ENCODE results near the gene DUSP11. TPM values are rescaled to one million over a fixed set of nuclear protein-coding genes. Genes with fewer than 3 reads are reported as not detected.

Gene DUSP11
- total and polyA plus RNA-seq, 2 of the 13 experiments (the other 11 are each of a cell fraction or from before 2014, with no cell fraction given): 30.5 to 36.2 TPM

DNA sequence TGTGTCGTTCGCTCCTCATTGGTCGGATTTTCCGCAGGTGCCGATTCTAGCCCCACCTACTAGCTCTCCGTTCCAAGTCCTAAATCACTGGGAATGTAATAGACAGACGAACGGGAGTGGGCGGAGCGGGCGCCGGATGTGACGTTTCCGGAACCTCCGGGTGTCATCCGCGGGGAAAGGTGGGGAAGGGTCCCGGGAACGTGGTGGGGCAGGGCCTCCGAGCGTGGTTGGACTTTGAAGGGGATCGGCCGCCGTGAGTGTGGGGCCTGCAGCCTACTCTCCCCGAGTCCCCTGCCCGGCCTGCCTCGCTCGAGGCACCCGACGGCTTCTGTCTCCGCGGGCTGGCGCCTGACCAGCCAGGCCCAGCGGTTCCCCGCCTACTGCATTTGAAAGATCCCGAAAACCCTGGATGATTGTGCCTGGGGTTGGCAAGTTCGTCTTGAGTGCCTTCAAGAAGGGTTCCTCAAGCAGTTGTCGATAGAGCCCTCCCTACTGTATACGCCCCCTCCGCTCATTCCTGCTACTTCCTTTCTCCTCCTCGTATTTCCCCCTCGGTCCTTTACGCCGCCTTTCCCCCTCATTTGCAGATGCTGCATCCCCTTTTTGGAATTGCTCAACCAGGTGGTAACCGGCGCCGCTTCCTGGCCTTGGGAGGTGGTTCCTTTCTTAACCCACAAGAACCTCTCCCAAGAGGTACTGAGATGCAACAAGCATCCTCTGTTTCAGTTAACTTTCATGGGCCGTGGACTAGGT is 49.1 kb upstream of the DUSP11 start, which contains the start of gene STAMBP (continued):
- TF ChIP-seq, protein P1, sequence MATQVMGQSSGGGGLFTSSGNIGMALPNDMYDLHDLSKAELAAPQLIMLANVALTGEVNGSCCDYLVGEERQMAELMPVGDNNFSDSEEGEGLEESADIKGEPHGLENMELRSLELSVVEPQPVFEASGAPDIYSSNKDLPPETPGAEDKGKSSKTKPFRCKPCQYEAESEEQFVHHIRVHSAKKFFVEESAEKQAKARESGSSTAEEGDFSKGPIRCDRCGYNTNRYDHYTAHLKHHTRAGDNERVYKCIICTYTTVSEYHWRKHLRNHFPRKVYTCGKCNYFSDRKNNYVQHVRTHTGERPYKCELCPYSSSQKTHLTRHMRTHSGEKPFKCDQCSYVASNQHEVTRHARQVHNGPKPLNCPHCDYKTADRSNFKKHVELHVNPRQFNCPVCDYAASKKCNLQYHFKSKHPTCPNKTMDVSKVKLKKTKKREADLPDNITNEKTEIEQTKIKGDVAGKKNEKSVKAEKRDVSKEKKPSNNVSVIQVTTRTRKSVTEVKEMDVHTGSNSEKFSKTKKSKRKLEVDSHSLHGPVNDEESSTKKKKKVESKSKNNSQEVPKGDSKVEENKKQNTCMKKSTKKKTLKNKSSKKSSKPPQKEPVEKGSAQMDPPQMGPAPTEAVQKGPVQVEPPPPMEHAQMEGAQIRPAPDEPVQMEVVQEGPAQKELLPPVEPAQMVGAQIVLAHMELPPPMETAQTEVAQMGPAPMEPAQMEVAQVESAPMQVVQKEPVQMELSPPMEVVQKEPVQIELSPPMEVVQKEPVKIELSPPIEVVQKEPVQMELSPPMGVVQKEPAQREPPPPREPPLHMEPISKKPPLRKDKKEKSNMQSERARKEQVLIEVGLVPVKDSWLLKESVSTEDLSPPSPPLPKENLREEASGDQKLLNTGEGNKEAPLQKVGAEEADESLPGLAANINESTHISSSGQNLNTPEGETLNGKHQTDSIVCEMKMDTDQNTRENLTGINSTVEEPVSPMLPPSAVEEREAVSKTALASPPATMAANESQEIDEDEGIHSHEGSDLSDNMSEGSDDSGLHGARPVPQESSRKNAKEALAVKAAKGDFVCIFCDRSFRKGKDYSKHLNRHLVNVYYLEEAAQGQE (IDR thresholded peaks at IDR 0.05; ENCODE audit: borderline replicate concordance in 1 of 2, low read depth in 1 of 2, low read length in 2 of 2): no peak
- TF ChIP-seq ZNF431 (CRISPR knock-in tag; IDR thresholded peaks at IDR 0.05; ENCODE audit: borderline replicate concordance, low read depth) (no peak), HMGA1 (CRISPR knock-in tag; conservative IDR thresholded peaks at IDR 0.05) (no peak), NPAS2 (CRISPR knock-in tag; IDR thresholded peaks at IDR 0.05; ENCODE audit: borderline replicate concordance) (no peak), ZNF83 (CRISPR knock-in tag; IDR thresholded peaks at IDR 0.05; ENCODE audit: borderline replicate concordance) (no peak), SNRNP70 (IDR thresholded peaks at IDR 0.05; ENCODE audit: low read depth, low read length) (no peak), SPEN (CRISPR knock-in tag; IDR thresholded peaks at IDR 0.05; ENCODE audit: low read depth) (peak; percentile 93), TCF7 (IDR thresholded peaks at IDR 0.05; ENCODE audit: low read depth) (no peak), POLR2AphosphoS5 (IDR thresholded peaks at IDR 0.05; ENCODE audit: low read depth, low read length) (peak; percentile 88), CBX5 (CRISPR knock-in tag; IDR thresholded peaks at IDR 0.05; ENCODE audit: borderline replicate concordance) (0 out of 2 replicates have a peak, but pooled peaks have one; percentile 32), SRSF4 (IDR thresholded peaks at IDR 0.05; ENCODE audit: low read depth, low read length, poor library complexity, severe bottlenecking) (no peak), ZMAT3 (CRISPR knock-in tag; conservative IDR thresholded peaks at IDR 0.05) (no peak; the same call in none of the 2 replicates), SIN3A (IDR thresholded peaks at IDR 0.05; ENCODE audit: borderline replicate concordance, low read depth, low read length) (peak; percentile 89; the same call in 1 of the 2 replicates), SIN3B (IDR thresholded peaks at IDR 0.05; ENCODE audit: low read length) (no peak; the same call in 1 of the 2 replicates), ZSCAN31 (CRISPR knock-in tag; IDR thresholded peaks at IDR 0.05; ENCODE audit: low read depth) (peak; percentile 91), PHF5A (CRISPR knock-in tag; IDR thresholded peaks at IDR 0.05; ENCODE audit: low read depth, unreplicated experiment) (no peak), ZNF567 (CRISPR knock-in tag; IDR thresholded peaks at IDR 0.05; ENCODE audit: borderline replicate concordance) (no peak), CBX1 (IDR thresholded peaks at IDR 0.05; ENCODE audit: low read depth) (no peak)
- TF ChIP-seq, protein P2, sequence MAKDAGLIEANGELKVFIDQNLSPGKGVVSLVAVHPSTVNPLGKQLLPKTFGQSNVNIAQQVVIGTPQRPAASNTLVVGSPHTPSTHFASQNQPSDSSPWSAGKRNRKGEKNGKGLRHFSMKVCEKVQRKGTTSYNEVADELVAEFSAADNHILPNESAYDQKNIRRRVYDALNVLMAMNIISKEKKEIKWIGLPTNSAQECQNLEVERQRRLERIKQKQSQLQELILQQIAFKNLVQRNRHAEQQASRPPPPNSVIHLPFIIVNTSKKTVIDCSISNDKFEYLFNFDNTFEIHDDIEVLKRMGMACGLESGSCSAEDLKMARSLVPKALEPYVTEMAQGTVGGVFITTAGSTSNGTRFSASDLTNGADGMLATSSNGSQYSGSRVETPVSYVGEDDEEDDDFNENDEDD (CRISPR knock-in tag; IDR thresholded peaks at IDR 0.05; ENCODE audit: borderline replicate concordance): peak; percentile 38; the same call in 1 of the 2 replicates
- TF ChIP-seq, protein P3, sequence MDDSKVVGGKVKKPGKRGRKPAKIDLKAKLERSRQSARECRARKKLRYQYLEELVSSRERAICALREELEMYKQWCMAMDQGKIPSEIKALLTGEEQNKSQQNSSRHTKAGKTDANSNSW (CRISPR knock-in tag; IDR thresholded peaks at IDR 0.05; ENCODE audit: borderline replicate concordance): peak; percentile 44; the same call in 1 of the 2 replicates
- TF ChIP-seq, protein P4, sequence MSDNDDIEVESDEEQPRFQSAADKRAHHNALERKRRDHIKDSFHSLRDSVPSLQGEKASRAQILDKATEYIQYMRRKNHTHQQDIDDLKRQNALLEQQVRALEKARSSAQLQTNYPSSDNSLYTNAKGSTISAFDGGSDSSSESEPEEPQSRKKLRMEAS (IDR thresholded peaks at IDR 0.05): peak; percentile 95
- TF ChIP-seq, protein P5, sequence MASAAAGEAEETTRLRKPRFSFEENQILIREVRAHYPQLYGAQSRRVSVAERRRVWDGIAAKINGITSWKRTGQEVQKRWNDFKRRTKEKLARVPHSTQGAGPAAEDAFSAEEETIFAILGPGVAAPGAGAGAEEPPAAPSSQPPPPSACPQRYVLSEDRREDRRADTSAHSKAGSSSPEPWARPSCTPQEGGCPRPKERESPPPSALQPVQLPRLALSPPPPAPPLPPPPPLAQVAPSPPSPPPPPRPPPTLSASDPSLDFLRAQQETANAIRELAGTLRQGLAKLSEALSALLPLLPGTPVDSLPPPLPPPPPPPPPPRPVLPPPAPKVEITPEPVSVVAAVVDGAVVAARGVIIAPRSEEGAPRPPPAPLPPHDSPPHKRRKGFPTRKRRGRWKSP (CRISPR knock-in tag; IDR thresholded peaks at IDR 0.05): 0 out of 2 replicates have a peak, but pooled peaks have one; percentile 25
